Endothelial cell of umbilical vein (primary cell): ENCODE data around the gene REPS2. TPM values are rescaled to one million over a fixed set of nuclear protein-coding genes. Genes with fewer than 3 reads are reported as not detected.

Source experiments
- BruUV-seq: library from RNA; stranded (reverse); fragments of 400-500 nt; replicated peaks from 2 replicates; lab custom pipeline; 2021; lab: Mats Ljungman, UMichigan
- CTCF ChIA-PET: fragments of 300-600, 350-600 bp; sonication (Branson Sonifier 250); formaldehyde crosslinking; loops from one replicate; lab custom pipeline; 2021; ENCODE audit warnings: antibody characterized with exemption, inconsistent platforms; lab: Charles Lee
- POLR2A ChIA-PET: fragments of 300-600, 350-600 bp; sonication (Branson Sonifier 250); formaldehyde crosslinking; loops from one replicate; lab custom pipeline; 2021; ENCODE audit warnings: antibody characterized with exemption, inconsistent platforms; lab: Charles Lee
- DNase-seq: peaks from one replicate; pipeline ENCODE4 v3.0.0-alpha.2; 2011; ENCODE audit warnings: low read depth, low spot score
- FAIRE-seq: peaks from 2 replicates; lab custom pipeline; 2011; peaks lifted over from hg19 to GRCh38; lab: Jason Lieb, UNC
- H2AFZ ChIP-seq: 2 replicates; pipeline ENCODE4 v1.6.0; 2012; ENCODE audit warnings: low read depth, low read length, control low read depth, inconsistent platforms
- H3K27ac ChIP-seq: 2 replicates; pipeline ENCODE4 v1.5.1; 2011; ENCODE audit warnings: low read depth, mild to moderate bottlenecking, control low read depth, low read length, moderate library complexity; ENCODE audit not compliant: insufficient read depth
- H3K27me3 ChIP-seq, 2 experiments: 2 replicates each; pipeline versions ENCODE4 v1.6.0 to v1.6.1; 2011; ENCODE audit warnings: low read length in 2 of 2, mixed read lengths in 1 of 2; ENCODE audit not compliant: control insufficient read depth in 2 of 2, insufficient read depth in 2 of 2
- H3K36me3 ChIP-seq, 2 experiments: 2 replicates in 1 of 2; 3 replicates in 1 of 2; pipeline ENCODE4 v1.5.1; 2011; ENCODE audit warnings: low read length in 2 of 2, mild to moderate bottlenecking in 1 of 2, moderate library complexity in 1 of 2; ENCODE audit not compliant: control insufficient read depth in 2 of 2, insufficient read depth in 2 of 2; ENCODE audit errors: extremely low read depth in 1 of 2
- H3K4me1 ChIP-seq: 3 replicates; pipeline ENCODE4 v1.5.1; 2011; ENCODE audit warnings: mild to moderate bottlenecking, low read length; ENCODE audit not compliant: control insufficient read depth, insufficient read depth; ENCODE audit errors: extremely low read depth
- H3K4me2 ChIP-seq: 2 replicates; pipeline ENCODE4 v1.6.1; 2011; ENCODE audit warnings: low read length, control low read depth, mixed read lengths; ENCODE audit not compliant: insufficient read depth
- H3K4me3 ChIP-seq, 3 experiments: fragments of 200-600 bp in 1 of 3; sonication (generic), shearing (Covaris generic) in 1 of 3; replicated peaks in 1 of 3; 2 replicates each; pipeline ENCODE4 v1.5.1; 2011 to 2016; ENCODE audit warnings: control low read depth in 3 of 3, low read length in 3 of 3, mild to moderate bottlenecking in 2 of 3, inconsistent platforms in 1 of 3, low read depth in 1 of 3, moderate library complexity in 1 of 3; ENCODE audit not compliant: insufficient read depth in 1 of 3
- H3K79me2 ChIP-seq: 2 replicates; pipeline ENCODE4 v1.6.0; 2012; ENCODE audit warnings: low read length, inconsistent platforms; ENCODE audit not compliant: control insufficient read depth, insufficient read depth
- H3K9ac ChIP-seq: replicated peaks from 2 replicates; pipeline ENCODE3; 2011; ENCODE audit warnings: low read length, control low read depth; ENCODE audit not compliant: insufficient read depth; ENCODE audit errors: extremely low read depth
- H3K9me1 ChIP-seq: replicated peaks from 3 replicates; pipeline ENCODE4 v1.6.0; 2011; ENCODE audit warnings: mild to moderate bottlenecking, low read length; ENCODE audit not compliant: control insufficient read depth, insufficient read depth; ENCODE audit errors: extremely low read depth
- H3K9me3 ChIP-seq: replicated peaks from 2 replicates; pipeline ENCODE4 v1.5.1; 2012; ENCODE audit warnings: low read length, inconsistent platforms; ENCODE audit not compliant: control insufficient read depth, insufficient read depth
- H4K20me1 ChIP-seq: replicated peaks from 2 replicates; pipeline ENCODE3; 2011; ENCODE audit warnings: mild to moderate bottlenecking, low read length; ENCODE audit not compliant: control insufficient read depth, insufficient read depth; ENCODE audit errors: extremely low read depth
- EZH2 ChIP-seq: IDR thresholded peaks from 2 replicates; pipeline ENCODE4 v1.6.1; 2012; ENCODE audit warnings: borderline replicate concordance, low read depth, mild to moderate bottlenecking, moderate library complexity, low read length, inconsistent platforms; ENCODE audit not compliant: severe bottlenecking
- FOS ChIP-seq: IDR thresholded peaks from 2 replicates; pipeline ENCODE4 v1.6.1; 2011; ENCODE audit warnings: mild to moderate bottlenecking, low read length, moderate library complexity, borderline replicate concordance; ENCODE audit not compliant: insufficient read depth
- GATA2 ChIP-seq: IDR thresholded peaks from 2 replicates; pipeline ENCODE4 v1.7.0; 2011; ENCODE audit warnings: low read depth, mild to moderate bottlenecking, moderate library complexity, mixed read lengths, low read length; ENCODE audit not compliant: insufficient read length, insufficient read depth
- JUN ChIP-seq: IDR thresholded peaks from 2 replicates; pipeline ENCODE4 v1.6.1; 2011; ENCODE audit warnings: borderline replicate concordance, low read depth; ENCODE audit not compliant: insufficient read length, insufficient read depth
- MAX ChIP-seq: IDR thresholded peaks from 2 replicates; pipeline ENCODE4 v1.6.1; 2011; ENCODE audit not compliant: insufficient read depth, insufficient read length
- MYC ChIP-seq: IDR thresholded peaks from one replicate; pipeline ENCODE4 v1.6.1; 2011; ENCODE audit warnings: mild to moderate bottlenecking, low read depth, low read length
- POLR2A ChIP-seq: IDR thresholded peaks from 2 replicates; pipeline ENCODE4 v1.6.1; 2012; ENCODE audit warnings: low read depth, mild to moderate bottlenecking, control low read depth, low read length
- POLR2AphosphoS5 ChIP-seq: IDR thresholded peaks from 2 replicates; pipeline ENCODE4 v1.6.1; 2012; ENCODE audit warnings: low read depth, mild to moderate bottlenecking, control low read depth, low read length, moderate library complexity; ENCODE audit not compliant: insufficient read depth
- dilution Hi-C: fragments of 300-500 bp; cut with MboI; formaldehyde crosslinking; loops from one replicate; pipeline ENCODE4 v1.15.0; 2019; ENCODE audit warnings: low sequenced_read_pairs; ENCODE audit not compliant: extremely low pct_ligation_motif_present
- intact Hi-C: fragments of 100-400 bp; cut with micrococcal nuclease; formaldehyde crosslinking; loops from one replicate; pipeline ENCODE4 v1.10.0; 2022
- polyA plus RNA-seq, 4 experiments: library from polyadenylated mRNA; depleted of rRNA in 3 of 4; stranded (reverse) in 3 of 4; unstranded in 1 of 4; fragments of >200 nt; gene quantifications; 2 replicates each; pipeline versions ENCODE4 v1.2.1 to v1.2.3, GENCODE V29; 2011 to 2012; ENCODE audit warnings: missing spikeins in 1 of 4
- total RNA-seq: library from RNA; stranded (reverse); gene quantifications from 2 replicates; pipeline ENCODE4 v1.2.3, GENCODE V29; 2021
- TF ChIP-seq, protein P1 (sequence below), 2 donors: IDR thresholded peaks; 1 replicate in 1 of 2; 2 replicates in 1 of 2; pipeline ENCODE4 v1.5.1; 2011; ENCODE audit warnings: low read length in 2 of 2, mild to moderate bottlenecking in 2 of 2, moderate library complexity in 2 of 2, control low read depth in 1 of 2, inconsistent platforms in 1 of 2, low read depth in 1 of 2; ENCODE audit not compliant: insufficient read depth in 1 of 2; ENCODE audit errors: extremely low read depth in 1 of 2

Gene REPS2
- total and polyA plus RNA-seq, 2 donors (not counting 3 experiments of a cell fraction or from before 2014, with no cell fraction given): 0.91 to 2.6 TPM

GRCh38 chrX:17052793-17053192 lies 106.3 kb downstream of the REPS2 start:
- no peak overlapping the region for H3K4me3 ChIP-seq
- DNase-seq (no peak), FAIRE-seq (no peak)
- H3K9me1 ChIP-seq: no peaks in the 10 kb centered on the region
- H3K27me3 ChIP-seq: no peaks in the 10 kb centered on the region
- no peaks in the 10 kb centered on the region for H3K9me3 ChIP-seq
- intact Hi-C loops (no loop called here), dilution Hi-C loops (no loop called here)
- H3K4me1 ChIP-seq: peaks cover 4% of the 10 kb centered on the region
- ChIA-PET POLR2A (no interaction called here), CTCF (interaction anchor here (1.7 to 4.0 kb wide), 4 partner anchors 10 to 226 kb away, joined by 4 to 20 read pairs (median 6); no protein-coding TSS in a partner anchor)
- BruUV-seq: no TSS peak
- no peaks in the 10 kb centered on the region for H3K79me2 ChIP-seq
- no peak overlapping the region for H2AFZ ChIP-seq
- H3K27ac ChIP-seq: no peak overlapping the region
- H3K36me3 ChIP-seq: no peaks in the 10 kb centered on the region
- no peak overlapping the region for H3K9ac ChIP-seq
- TF ChIP-seq, protein P1, sequence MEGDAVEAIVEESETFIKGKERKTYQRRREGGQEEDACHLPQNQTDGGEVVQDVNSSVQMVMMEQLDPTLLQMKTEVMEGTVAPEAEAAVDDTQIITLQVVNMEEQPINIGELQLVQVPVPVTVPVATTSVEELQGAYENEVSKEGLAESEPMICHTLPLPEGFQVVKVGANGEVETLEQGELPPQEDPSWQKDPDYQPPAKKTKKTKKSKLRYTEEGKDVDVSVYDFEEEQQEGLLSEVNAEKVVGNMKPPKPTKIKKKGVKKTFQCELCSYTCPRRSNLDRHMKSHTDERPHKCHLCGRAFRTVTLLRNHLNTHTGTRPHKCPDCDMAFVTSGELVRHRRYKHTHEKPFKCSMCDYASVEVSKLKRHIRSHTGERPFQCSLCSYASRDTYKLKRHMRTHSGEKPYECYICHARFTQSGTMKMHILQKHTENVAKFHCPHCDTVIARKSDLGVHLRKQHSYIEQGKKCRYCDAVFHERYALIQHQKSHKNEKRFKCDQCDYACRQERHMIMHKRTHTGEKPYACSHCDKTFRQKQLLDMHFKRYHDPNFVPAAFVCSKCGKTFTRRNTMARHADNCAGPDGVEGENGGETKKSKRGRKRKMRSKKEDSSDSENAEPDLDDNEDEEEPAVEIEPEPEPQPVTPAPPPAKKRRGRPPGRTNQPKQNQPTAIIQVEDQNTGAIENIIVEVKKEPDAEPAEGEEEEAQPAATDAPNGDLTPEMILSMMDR (IDR thresholded peaks at IDR 0.05; ENCODE audit: extremely low read depth in 1 of 2, insufficient read depth in 1 of 2, low read depth in 1 of 2, low read length in 2 of 2): no peak
- TF ChIP-seq JUN: no peak
- no peak for TF ChIP-seq EZH2
- TF ChIP-seq MAX: no peak
- no peak for TF ChIP-seq POLR2AphosphoS5
- no peak for TF ChIP-seq FOS
- TF ChIP-seq POLR2A: no peak
- TF ChIP-seq GATA2: no peak
- TF ChIP-seq MYC: no peak
- H4K20me1 ChIP-seq: no peaks in the 10 kb centered on the region
- H3K4me2 ChIP-seq: no peak overlapping the region
